ENCODE data around the gene SLC4A8.
"Not testable (repeated sequence)": the region's sequence is repeated elsewhere in the genome, so short reads cannot be mapped to it uniquely, and the experiment has no call there.

Gene SLC4A8

DNA sequence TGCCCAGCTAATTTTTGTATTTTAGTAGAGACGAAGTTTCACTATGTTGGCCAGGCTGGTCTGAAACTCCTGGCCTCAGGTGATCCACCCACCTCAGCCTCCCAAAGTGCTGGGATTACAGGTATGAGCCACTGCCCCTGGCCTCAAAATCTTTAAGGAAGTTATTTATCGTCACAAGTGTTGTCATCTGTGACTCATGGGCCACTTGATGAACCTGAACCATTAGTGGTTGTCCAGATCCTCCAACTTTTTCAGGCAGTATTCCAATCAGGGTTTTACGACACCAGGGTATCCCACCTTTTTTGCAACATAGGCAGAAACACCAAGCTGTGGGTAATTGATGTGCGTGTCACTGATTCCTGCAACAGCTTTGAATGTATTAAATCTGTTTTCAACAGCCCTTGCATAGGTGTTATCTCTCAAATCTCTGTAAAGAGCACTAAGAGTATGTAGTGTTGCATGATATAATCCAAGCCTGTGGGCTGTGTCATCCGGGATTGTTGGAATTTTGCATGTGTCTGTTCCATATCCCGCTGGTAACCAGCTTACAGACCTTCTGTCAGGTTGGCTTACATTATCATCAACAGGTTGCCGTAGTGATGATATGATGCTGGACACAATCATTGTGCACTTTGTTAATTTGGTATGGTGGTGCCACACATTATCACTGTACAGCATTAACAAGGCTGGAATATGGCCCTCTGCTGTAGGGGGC lies 87.1 kb downstream of the SLC4A8 start:
- TF ChIP-seq GLIS3 (CRISPR knock-in tag; IDR thresholded peaks at IDR 0.05), result no peak
- no peak for TF ChIP-seq ARNTL (CRISPR knock-in tag; IDR thresholded peaks at IDR 0.05; ENCODE audit: borderline replicate concordance, low read depth)
- no peak for TF ChIP-seq ZFP3 (CRISPR knock-in tag; IDR thresholded peaks at IDR 0.05)
- TF ChIP-seq ISL1 (CRISPR knock-in tag; IDR thresholded peaks at IDR 0.05), result no peak
- no peak for TF ChIP-seq RARB (CRISPR knock-in tag; IDR thresholded peaks at IDR 0.05)
- no peak for TF ChIP-seq PPARA (CRISPR knock-in tag; IDR thresholded peaks at IDR 0.05; ENCODE audit: borderline replicate concordance)
- no peak for TF ChIP-seq ZFP30 (CRISPR knock-in tag; IDR thresholded peaks at IDR 0.05)
- no peak for TF ChIP-seq ZNF8 (CRISPR knock-in tag; IDR thresholded peaks at IDR 0.05)
- TF ChIP-seq SNAI2 (CRISPR knock-in tag; IDR thresholded peaks at IDR 0.05), result no peak
- no peak for TF ChIP-seq OSR1 (CRISPR knock-in tag; IDR thresholded peaks at IDR 0.05)
- no peak for TF ChIP-seq CSDC2 (CRISPR knock-in tag; IDR thresholded peaks at IDR 0.05)
- TF ChIP-seq TOX (CRISPR knock-in tag; IDR thresholded peaks at IDR 0.05; ENCODE audit: borderline replicate concordance), result no peak
- no peak for TF ChIP-seq ZNF70 (CRISPR knock-in tag; IDR thresholded peaks at IDR 0.05)
- no peak for ATAC-seq

DNA sequence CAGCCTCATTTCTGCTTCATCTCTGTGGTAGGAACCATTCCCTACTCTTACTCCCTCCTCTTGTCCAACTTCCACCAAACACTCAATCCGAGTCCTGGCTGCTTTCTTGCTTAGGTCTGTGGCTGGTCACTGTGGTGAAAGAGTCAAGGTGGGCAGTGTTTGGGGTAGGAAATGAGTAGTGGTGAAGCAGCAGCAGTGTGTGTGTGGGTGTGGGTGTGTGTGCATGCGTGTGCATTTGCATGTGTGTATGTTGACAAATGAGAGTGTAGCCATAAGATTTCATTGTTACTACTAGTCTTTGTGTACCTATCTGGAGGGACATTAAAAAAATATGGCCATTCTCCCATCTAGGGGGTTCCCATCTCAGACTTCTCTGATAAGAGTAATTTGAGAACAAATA lies 87.8 kb downstream of the SLC4A8 start:
- ATAC-seq, result no peak
- no peak for TF ChIP-seq GLIS3 (CRISPR knock-in tag; IDR thresholded peaks at IDR 0.05)
- TF ChIP-seq ZNF8 (CRISPR knock-in tag; IDR thresholded peaks at IDR 0.05), result no peak
- TF ChIP-seq, protein P1, sequence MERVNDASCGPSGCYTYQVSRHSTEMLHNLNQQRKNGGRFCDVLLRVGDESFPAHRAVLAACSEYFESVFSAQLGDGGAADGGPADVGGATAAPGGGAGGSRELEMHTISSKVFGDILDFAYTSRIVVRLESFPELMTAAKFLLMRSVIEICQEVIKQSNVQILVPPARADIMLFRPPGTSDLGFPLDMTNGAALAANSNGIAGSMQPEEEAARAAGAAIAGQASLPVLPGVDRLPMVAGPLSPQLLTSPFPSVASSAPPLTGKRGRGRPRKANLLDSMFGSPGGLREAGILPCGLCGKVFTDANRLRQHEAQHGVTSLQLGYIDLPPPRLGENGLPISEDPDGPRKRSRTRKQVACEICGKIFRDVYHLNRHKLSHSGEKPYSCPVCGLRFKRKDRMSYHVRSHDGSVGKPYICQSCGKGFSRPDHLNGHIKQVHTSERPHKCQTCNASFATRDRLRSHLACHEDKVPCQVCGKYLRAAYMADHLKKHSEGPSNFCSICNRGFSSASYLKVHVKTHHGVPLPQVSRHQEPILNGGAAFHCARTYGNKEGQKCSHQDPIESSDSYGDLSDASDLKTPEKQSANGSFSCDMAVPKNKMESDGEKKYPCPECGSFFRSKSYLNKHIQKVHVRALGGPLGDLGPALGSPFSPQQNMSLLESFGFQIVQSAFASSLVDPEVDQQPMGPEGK (CRISPR knock-in tag; IDR thresholded peaks at IDR 0.05; ENCODE audit: borderline replicate concordance), result no peak
- TF ChIP-seq, protein P2, sequence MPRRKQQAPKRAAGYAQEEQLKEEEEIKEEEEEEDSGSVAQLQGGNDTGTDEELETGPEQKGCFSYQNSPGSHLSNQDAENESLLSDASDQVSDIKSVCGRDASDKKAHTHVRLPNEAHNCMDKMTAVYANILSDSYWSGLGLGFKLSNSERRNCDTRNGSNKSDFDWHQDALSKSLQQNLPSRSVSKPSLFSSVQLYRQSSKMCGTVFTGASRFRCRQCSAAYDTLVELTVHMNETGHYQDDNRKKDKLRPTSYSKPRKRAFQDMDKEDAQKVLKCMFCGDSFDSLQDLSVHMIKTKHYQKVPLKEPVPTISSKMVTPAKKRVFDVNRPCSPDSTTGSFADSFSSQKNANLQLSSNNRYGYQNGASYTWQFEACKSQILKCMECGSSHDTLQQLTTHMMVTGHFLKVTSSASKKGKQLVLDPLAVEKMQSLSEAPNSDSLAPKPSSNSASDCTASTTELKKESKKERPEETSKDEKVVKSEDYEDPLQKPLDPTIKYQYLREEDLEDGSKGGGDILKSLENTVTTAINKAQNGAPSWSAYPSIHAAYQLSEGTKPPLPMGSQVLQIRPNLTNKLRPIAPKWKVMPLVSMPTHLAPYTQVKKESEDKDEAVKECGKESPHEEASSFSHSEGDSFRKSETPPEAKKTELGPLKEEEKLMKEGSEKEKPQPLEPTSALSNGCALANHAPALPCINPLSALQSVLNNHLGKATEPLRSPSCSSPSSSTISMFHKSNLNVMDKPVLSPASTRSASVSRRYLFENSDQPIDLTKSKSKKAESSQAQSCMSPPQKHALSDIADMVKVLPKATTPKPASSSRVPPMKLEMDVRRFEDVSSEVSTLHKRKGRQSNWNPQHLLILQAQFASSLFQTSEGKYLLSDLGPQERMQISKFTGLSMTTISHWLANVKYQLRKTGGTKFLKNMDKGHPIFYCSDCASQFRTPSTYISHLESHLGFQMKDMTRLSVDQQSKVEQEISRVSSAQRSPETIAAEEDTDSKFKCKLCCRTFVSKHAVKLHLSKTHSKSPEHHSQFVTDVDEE (CRISPR knock-in tag; IDR thresholded peaks at IDR 0.05), result no peak
- TF ChIP-seq TCF4 (CRISPR knock-in tag; IDR thresholded peaks at IDR 0.05; ENCODE audit: borderline replicate concordance), result no peak
- no peak for TF ChIP-seq ESRRG (CRISPR knock-in tag; IDR thresholded peaks at IDR 0.05)
- TF ChIP-seq CSDC2 (CRISPR knock-in tag; IDR thresholded peaks at IDR 0.05), result no peak

DNA sequence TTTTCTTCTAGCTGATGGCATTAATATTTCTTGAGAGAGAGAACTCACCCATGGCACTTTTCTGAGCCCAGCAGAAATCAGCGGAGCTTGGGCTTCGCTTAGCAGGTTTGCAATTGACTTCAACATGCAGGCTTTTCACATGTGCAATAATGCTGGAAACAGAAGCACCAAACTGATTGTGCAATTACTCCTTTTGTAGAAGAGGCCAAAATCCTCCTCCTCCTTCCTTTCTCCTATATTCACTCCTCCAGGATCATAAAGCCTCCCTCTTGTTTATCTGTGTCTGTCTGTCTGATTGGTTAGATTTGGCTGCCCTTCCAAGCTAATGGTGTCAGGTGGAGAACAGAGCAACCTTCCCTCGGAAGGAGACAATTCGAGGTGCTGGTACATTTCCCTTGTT lies 90.4 kb downstream of the SLC4A8 start:
- not testable (repeated sequence) for ATAC-seq

DNA sequence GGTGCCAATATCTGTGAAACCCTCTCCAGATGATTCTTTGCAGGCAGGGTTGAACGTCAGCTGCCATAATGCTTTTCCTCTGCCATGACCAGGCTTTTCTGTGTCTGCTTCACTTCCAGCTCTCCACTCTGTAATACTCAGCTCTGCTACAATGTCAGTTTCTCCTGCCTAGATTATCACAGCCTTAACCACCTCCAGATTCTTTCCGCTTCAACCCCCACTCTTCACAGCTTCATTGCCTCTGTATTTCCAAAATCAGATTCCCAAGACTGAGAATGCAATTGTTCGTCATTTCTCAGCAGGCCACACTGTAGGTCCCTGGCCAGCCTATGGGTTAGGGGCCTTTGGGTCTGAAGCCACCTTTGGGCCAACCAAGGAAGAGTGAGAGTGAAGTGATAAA lies 92.7 kb downstream of the SLC4A8 start:
- no peak for TF ChIP-seq GLIS3 (CRISPR knock-in tag; IDR thresholded peaks at IDR 0.05)
- no peak for TF ChIP-seq SNAI2 (CRISPR knock-in tag; IDR thresholded peaks at IDR 0.05)
- TF ChIP-seq TOX (CRISPR knock-in tag; IDR thresholded peaks at IDR 0.05; ENCODE audit: borderline replicate concordance), result no peak
- TF ChIP-seq, protein P3, sequence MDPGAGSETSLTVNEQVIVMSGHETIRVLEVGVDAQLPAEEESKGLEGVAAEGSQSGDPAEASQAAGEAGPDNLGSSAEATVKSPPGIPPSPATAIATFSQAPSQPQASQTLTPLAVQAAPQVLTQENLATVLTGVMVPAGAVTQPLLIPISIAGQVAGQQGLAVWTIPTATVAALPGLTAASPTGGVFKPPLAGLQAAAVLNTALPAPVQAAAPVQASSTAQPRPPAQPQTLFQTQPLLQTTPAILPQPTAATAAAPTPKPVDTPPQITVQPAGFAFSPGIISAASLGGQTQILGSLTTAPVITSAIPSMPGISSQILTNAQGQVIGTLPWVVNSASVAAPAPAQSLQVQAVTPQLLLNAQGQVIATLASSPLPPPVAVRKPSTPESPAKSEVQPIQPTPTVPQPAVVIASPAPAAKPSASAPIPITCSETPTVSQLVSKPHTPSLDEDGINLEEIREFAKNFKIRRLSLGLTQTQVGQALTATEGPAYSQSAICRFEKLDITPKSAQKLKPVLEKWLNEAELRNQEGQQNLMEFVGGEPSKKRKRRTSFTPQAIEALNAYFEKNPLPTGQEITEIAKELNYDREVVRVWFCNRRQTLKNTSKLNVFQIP (CRISPR knock-in tag; IDR thresholded peaks at IDR 0.05; ENCODE audit: borderline replicate concordance, low read depth), result no peak
- TF ChIP-seq ZC3H10 (CRISPR knock-in tag; IDR thresholded peaks at IDR 0.05), result no peak
- ATAC-seq, result no peak

DNA sequence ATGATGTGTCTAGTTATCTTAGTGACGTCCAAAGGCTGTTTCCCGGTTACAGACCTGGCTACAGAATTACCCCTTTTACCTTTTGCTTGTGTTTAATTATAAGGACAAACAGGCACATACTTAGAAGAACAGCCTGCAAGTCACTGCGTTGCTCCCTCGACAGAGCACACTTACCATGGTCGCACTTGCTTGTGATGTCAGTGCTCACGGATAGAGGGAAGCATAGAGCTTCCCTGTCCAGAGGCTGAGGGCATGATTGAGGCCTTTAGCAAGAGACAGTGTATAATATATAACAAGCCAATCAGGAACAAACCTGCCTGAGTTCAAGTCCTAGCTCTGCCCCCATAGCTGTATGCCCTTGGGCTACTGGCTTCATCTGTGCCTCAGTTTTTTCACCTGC lies 93.2 kb downstream of the SLC4A8 start:
- TF ChIP-seq CSDC2 (CRISPR knock-in tag; IDR thresholded peaks at IDR 0.05) (no peak), TOX (CRISPR knock-in tag; IDR thresholded peaks at IDR 0.05; ENCODE audit: borderline replicate concordance) (no peak), PPARA (CRISPR knock-in tag; IDR thresholded peaks at IDR 0.05; ENCODE audit: borderline replicate concordance) (no peak), GLIS3 (CRISPR knock-in tag; IDR thresholded peaks at IDR 0.05) (no peak), ZNF565 (CRISPR knock-in tag; conservative IDR thresholded peaks at IDR 0.05; ENCODE audit: low read depth) (no peak), ARNTL (CRISPR knock-in tag; IDR thresholded peaks at IDR 0.05; ENCODE audit: borderline replicate concordance, low read depth) (no peak), ZNF70 (CRISPR knock-in tag; IDR thresholded peaks at IDR 0.05) (no peak), BACH2 (CRISPR knock-in tag; IDR thresholded peaks at IDR 0.05; ENCODE audit: borderline replicate concordance) (no peak), ZNF8 (CRISPR knock-in tag; IDR thresholded peaks at IDR 0.05) (no peak)
- TF ChIP-seq, protein P4, sequence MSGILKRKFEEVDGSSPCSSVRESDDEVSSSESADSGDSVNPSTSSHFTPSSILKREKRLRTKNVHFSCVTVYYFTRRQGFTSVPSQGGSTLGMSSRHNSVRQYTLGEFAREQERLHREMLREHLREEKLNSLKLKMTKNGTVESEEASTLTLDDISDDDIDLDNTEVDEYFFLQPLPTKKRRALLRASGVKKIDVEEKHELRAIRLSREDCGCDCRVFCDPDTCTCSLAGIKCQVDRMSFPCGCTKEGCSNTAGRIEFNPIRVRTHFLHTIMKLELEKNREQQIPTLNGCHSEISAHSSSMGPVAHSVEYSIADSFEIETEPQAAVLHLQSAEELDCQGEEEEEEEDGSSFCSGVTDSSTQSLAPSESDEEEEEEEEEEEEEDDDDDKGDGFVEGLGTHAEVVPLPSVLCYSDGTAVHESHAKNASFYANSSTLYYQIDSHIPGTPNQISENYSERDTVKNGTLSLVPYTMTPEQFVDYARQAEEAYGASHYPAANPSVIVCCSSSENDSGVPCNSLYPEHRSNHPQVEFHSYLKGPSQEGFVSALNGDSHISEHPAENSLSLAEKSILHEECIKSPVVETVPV (CRISPR knock-in tag; IDR thresholded peaks at IDR 0.05), result no peak
- TF ChIP-seq, protein P3 (CRISPR knock-in tag; IDR thresholded peaks at IDR 0.05; ENCODE audit: borderline replicate concordance, low read depth), result no peak
- ATAC-seq, result no peak
